Duodenal mucosa (tissue), 2 donors: ENCODE measurements around the gene TRDN.
"Not testable (repeated sequence)": the region's sequence is repeated elsewhere in the genome, so short reads cannot be mapped to it uniquely, and the experiment has no call there.

Experiments used
- H3K27ac ChIP-seq: one replicate; pipeline ENCODE4 v1.7.0; 2013; ENCODE audit warnings: low read depth, low read length
- H3K27me3 ChIP-seq, 2 donors: one replicate each; pipeline ENCODE4 v1.7.0; 2013; ENCODE audit warnings: low read length in 2 of 2, control low read depth in 1 of 2; ENCODE audit not compliant: insufficient read depth in 2 of 2, control insufficient read depth in 1 of 2
- H3K36me3 ChIP-seq, 2 donors: one replicate each; pipeline ENCODE4 v1.7.0; 2013; ENCODE audit warnings: low read length in 2 of 2, control low read depth in 1 of 2; ENCODE audit not compliant: insufficient read depth in 2 of 2, control insufficient read depth in 1 of 2
- H3K4me1 ChIP-seq, 2 donors: one replicate each; pipeline ENCODE4 v1.7.0; 2013; ENCODE audit warnings: low read length in 2 of 2, control low read depth in 1 of 2; ENCODE audit not compliant: insufficient read depth in 2 of 2, control insufficient read depth in 1 of 2
- H3K4me3 ChIP-seq, 2 donors: one replicate each; pipeline ENCODE4 v1.7.0; 2013; ENCODE audit warnings: low read length in 2 of 2, low read depth in 1 of 2
- H3K9ac ChIP-seq, 2 donors: one replicate each; pipeline ENCODE4 v1.7.0; 2013; ENCODE audit warnings: low read length in 2 of 2, low read depth in 1 of 2
- H3K9me3 ChIP-seq, 2 donors: one replicate each; pipeline ENCODE4 v1.7.0; 2013; ENCODE audit warnings: low read length in 2 of 2, control low read depth in 1 of 2; ENCODE audit not compliant: control insufficient read depth in 1 of 2

The TRDN gene

GRCh38 chr6:123569575-123569974 is 67.2 kb downstream of the TRDN start:
- no peak overlapping the region for H3K9ac ChIP-seq

GRCh38 chr6:123565529-123565928 is 71.2 kb downstream of the TRDN start:
- Histone ChIP-seq H3K36me3 (no peaks in the 10 kb centered on the region), H3K9me3 (no peaks in the 10 kb centered on the region), H3K9ac (no peak overlapping the region), H3K27me3 (no peaks in the 10 kb centered on the region), H3K4me3 (no peak overlapping the region), H3K27ac (no peak overlapping the region), H3K4me1 (no peaks in the 10 kb centered on the region)

More at GRCh38 chr6:123569575-123569974, 67.2 kb downstream of the TRDN start:
- no peaks in the 10 kb centered on the region for H3K36me3 ChIP-seq
- no peaks in the 10 kb centered on the region for H3K9me3 ChIP-seq
- no peak overlapping the region for H3K27ac ChIP-seq
- H3K4me3 ChIP-seq: no peak overlapping the region
- H3K27me3 ChIP-seq: no peaks in the 10 kb centered on the region
- H3K4me1 ChIP-seq: no peaks in the 10 kb centered on the region

GRCh38 chr6:123564361-123564760 is 72.4 kb downstream of the TRDN start:
- no peak overlapping the region for H3K9ac ChIP-seq
- no peaks in the 10 kb centered on the region for H3K4me1 ChIP-seq
- H3K9me3 ChIP-seq: no peaks in the 10 kb centered on the region
- H3K36me3 ChIP-seq: no peaks in the 10 kb centered on the region
- no peak overlapping the region for H3K27ac ChIP-seq
- H3K27me3 ChIP-seq: no peaks in the 10 kb centered on the region
- no peak overlapping the region for H3K4me3 ChIP-seq

- no peaks in the 10 kb centered on the region for H3K4me1 ChIP-seq
- no peaks in the 10 kb centered on the region for H3K9me3 ChIP-seq
- H3K4me3 ChIP-seq: no peak overlapping the region
- no peaks in the 10 kb centered on the region for H3K27me3 ChIP-seq
- no peak overlapping the region for H3K27ac ChIP-seq
- no peak overlapping the region for H3K9ac ChIP-seq
- no peaks in the 10 kb centered on the region for H3K36me3 ChIP-seq
Measured at GRCh38 chr6:123562677-123563076, 74.1 kb downstream of the TRDN start.

GRCh38 chr6:123562264-123562663 is 74.5 kb downstream of the TRDN start:
- no peak overlapping the region for H3K27ac ChIP-seq
- H3K9me3 ChIP-seq: no peaks in the 10 kb centered on the region
- H3K27me3 ChIP-seq: no peaks in the 10 kb centered on the region
- H3K36me3 ChIP-seq: no peaks in the 10 kb centered on the region
- H3K4me3 ChIP-seq: no peak overlapping the region
- H3K4me1 ChIP-seq: no peaks in the 10 kb centered on the region
- H3K9ac ChIP-seq: no peak overlapping the region

GRCh38 chr6:123559816-123560215 is 76.9 kb downstream of the TRDN start:
- not testable (repeated sequence) for H3K36me3 ChIP-seq, H3K4me1 ChIP-seq, H3K27ac ChIP-seq, H3K4me3 ChIP-seq, H3K27me3 ChIP-seq, H3K9me3 ChIP-seq, H3K9ac ChIP-seq

- H3K9ac ChIP-seq, H3K27me3 ChIP-seq, H3K4me1 ChIP-seq, H3K9me3 ChIP-seq, H3K36me3 ChIP-seq, H3K4me3 ChIP-seq, H3K27ac ChIP-seq: not testable (repeated sequence)
Measured at GRCh38 chr6:123557474-123557873, 79.3 kb downstream of the TRDN start.

GRCh38 chr6:123551939-123552707 is 84.6 kb downstream of the TRDN start:
- no peaks in the 10 kb centered on the region for H3K36me3 ChIP-seq
- H3K4me1 ChIP-seq: no peaks in the 10 kb centered on the region
- H3K4me3 ChIP-seq: no peak overlapping the region
- no peaks in the 10 kb centered on the region for H3K9me3 ChIP-seq
- H3K27me3 ChIP-seq: no peaks in the 10 kb centered on the region
- H3K27ac ChIP-seq: no peak overlapping the region
- no peak overlapping the region for H3K9ac ChIP-seq

- Histone ChIP-seq H3K9me3 (no peaks in the 10 kb centered on the region), H3K4me1 (no peaks in the 10 kb centered on the region), H3K27ac (no peak overlapping the region), H3K27me3 (no peaks in the 10 kb centered on the region), H3K36me3 (no peaks in the 10 kb centered on the region), H3K4me3 (no peak overlapping the region), H3K9ac (no peak overlapping the region)
Measured at GRCh38 chr6:123550052-123550617, 86.6 kb downstream of the TRDN start.

- Histone ChIP-seq H3K36me3 (no peaks in the 10 kb centered on the region), H3K9ac (no peak overlapping the region), H3K4me3 (no peak overlapping the region), H3K4me1 (no peaks in the 10 kb centered on the region), H3K27ac (no peak overlapping the region), H3K9me3 (no peaks in the 10 kb centered on the region), H3K27me3 (no peaks in the 10 kb centered on the region)
Measured at GRCh38 chr6:123549476-123549875, 87.3 kb downstream of the TRDN start.
